ENCODE measurements around the gene KDM7A. TPM values are rescaled to one million over a fixed set of nuclear protein-coding genes. Genes with fewer than 3 reads are reported as not detected.

KDM7A gene
- total and polyA plus RNA-seq, 2 donors from 2014 or later: 2.2 to 14.2 TPM

DNA sequence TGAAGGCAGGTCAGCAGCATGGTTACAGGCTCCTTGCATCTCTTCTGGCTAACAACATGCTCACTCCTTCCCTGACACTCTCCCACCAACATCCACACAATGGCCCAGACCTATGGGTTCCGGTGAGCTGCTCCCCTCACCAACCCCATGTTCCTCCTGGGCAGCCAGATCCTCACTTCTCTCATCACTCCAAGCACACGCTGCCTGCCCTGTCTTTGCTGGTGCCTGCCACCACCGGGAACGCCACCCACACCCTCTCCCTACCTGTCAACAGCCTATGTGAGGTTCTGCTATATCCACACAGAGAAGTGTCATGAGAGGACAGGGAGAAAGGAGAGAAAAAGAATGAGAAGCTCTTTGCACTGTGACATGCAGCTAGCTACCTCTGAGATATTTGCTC lies 128.6 kb downstream of the KDM7A start:
- Histone ChIP-seq H3K9me3 (ENCODE audit: control insufficient read depth in 2 of 3, insufficient read depth in 1 of 3, low read length in 3 of 3) (no peaks in the 10 kb centered on the region), H3K36me3 (ENCODE audit: control insufficient read depth in 2 of 3, insufficient read depth in 3 of 3, low read length in 3 of 3) (peaks cover 0 to 5% (median 0%) of the 10 kb centered on the region in 3 donors), H3K27me3 (ENCODE audit: control insufficient read depth, insufficient read depth, low read length) (no peaks in the 10 kb centered on the region), H3K4me3 (ENCODE audit: low read length in 3 of 3) (no peak overlapping the region), H3K27ac (ENCODE audit: low read depth in 2 of 2, low read length in 2 of 2) (no peak overlapping the region), H3K9ac (ENCODE audit: low read length in 3 of 3) (no peak overlapping the region), H3K4me1 (ENCODE audit: control insufficient read depth in 2 of 3, insufficient read depth in 2 of 3, low read depth in 1 of 3, low read length in 3 of 3) (peaks cover 0 to 4% (median 2%) of the 10 kb centered on the region in 3 donors)
- intact Hi-C loops (cut with DNase I): no loop called here
- TF ChIP-seq, protein P1, sequence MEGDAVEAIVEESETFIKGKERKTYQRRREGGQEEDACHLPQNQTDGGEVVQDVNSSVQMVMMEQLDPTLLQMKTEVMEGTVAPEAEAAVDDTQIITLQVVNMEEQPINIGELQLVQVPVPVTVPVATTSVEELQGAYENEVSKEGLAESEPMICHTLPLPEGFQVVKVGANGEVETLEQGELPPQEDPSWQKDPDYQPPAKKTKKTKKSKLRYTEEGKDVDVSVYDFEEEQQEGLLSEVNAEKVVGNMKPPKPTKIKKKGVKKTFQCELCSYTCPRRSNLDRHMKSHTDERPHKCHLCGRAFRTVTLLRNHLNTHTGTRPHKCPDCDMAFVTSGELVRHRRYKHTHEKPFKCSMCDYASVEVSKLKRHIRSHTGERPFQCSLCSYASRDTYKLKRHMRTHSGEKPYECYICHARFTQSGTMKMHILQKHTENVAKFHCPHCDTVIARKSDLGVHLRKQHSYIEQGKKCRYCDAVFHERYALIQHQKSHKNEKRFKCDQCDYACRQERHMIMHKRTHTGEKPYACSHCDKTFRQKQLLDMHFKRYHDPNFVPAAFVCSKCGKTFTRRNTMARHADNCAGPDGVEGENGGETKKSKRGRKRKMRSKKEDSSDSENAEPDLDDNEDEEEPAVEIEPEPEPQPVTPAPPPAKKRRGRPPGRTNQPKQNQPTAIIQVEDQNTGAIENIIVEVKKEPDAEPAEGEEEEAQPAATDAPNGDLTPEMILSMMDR (IDR thresholded peaks at IDR 0.05; ENCODE audit: borderline replicate concordance, extremely low read depth, insufficient read depth): no peak
- FAIRE-seq (no peak), DNase-seq (no peak)

DNA sequence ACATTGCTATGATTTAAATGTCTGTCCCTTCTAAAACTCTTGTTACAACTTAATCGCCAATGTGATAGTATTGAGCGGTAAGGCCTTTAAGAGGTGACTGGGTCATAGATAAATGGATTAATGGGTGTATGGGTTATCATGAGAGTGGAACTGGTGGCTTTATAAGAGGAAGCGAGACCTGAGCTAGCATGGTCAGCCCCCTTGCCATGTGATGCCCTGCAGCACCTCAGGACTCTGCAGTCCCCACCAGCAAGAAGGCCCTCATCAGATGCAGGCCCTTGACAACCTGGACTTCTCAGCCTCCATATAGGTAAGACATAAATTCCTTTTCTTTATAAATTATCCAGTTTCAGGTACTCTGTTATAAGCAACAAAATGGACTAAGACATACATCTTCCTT lies 129.6 kb downstream of the KDM7A start:
- Histone ChIP-seq H3K4me3 (ENCODE audit: low read length in 3 of 3) (no peak overlapping the region), H3K27me3 (ENCODE audit: control insufficient read depth, insufficient read depth, low read length) (no peaks in the 10 kb centered on the region), H3K36me3 (ENCODE audit: control insufficient read depth in 2 of 3, insufficient read depth in 3 of 3, low read length in 3 of 3) (peaks cover 0 to 5% (median 0%) of the 10 kb centered on the region in 3 donors), H3K9me3 (ENCODE audit: control insufficient read depth in 2 of 3, insufficient read depth in 1 of 3, low read length in 3 of 3) (no peaks in the 10 kb centered on the region), H3K4me1 (ENCODE audit: control insufficient read depth in 2 of 3, insufficient read depth in 2 of 3, low read depth in 1 of 3, low read length in 3 of 3) (peaks cover 0 to 4% (median 2%) of the 10 kb centered on the region in 3 donors), H3K9ac (ENCODE audit: low read length in 3 of 3) (no peak overlapping the region), H3K27ac (ENCODE audit: low read depth in 2 of 2, low read length in 2 of 2) (no peak overlapping the region)
- TF ChIP-seq, protein P1 (IDR thresholded peaks at IDR 0.05; ENCODE audit: borderline replicate concordance, extremely low read depth, insufficient read depth): no peak
- intact Hi-C loops (cut with DNase I): no loop called here
- DNase-seq (no peak), FAIRE-seq (no peak)

DNA sequence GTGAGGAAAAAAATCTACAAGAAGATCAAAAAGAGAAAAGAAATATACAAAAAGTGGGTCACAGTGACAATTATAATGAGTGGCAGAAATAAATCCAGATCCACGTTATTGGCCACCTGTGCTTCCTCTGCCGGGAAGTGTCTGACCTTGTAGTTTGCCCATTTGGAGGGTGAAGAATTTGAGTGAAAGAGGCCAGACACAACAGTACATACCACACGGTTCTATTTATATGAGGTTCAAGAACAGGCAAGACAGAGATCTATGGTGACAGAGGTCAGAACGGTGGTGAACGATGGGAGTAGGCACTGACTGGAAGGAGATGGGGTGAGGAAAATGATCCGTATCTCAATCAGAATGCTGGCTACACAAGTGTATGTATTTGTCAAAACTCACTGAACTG lies 131.1 kb downstream of the KDM7A start:
- Histone ChIP-seq H3K27me3 (ENCODE audit: control insufficient read depth, insufficient read depth, low read length) (no peaks in the 10 kb centered on the region), H3K27ac (ENCODE audit: low read depth in 2 of 2, low read length in 2 of 2) (no peak overlapping the region), H3K9me3 (ENCODE audit: control insufficient read depth in 2 of 3, insufficient read depth in 1 of 3, low read length in 3 of 3) (no peaks in the 10 kb centered on the region), H3K9ac (ENCODE audit: low read length in 3 of 3) (no peak overlapping the region), H3K4me1 (ENCODE audit: control insufficient read depth in 2 of 3, insufficient read depth in 2 of 3, low read depth in 1 of 3, low read length in 3 of 3) (peaks cover 0 to 4% (median 2%) of the 10 kb centered on the region in 3 donors), H3K4me3 (ENCODE audit: low read length in 3 of 3) (no peak overlapping the region), H3K36me3 (ENCODE audit: control insufficient read depth in 2 of 3, insufficient read depth in 3 of 3, low read length in 3 of 3) (peaks cover 0 to 11% (median 10%) of the 10 kb centered on the region in 3 donors)
- intact Hi-C loops (cut with DNase I): no loop called here
- DNase-seq (no peak), FAIRE-seq (no peak)
- TF ChIP-seq, protein P1 (IDR thresholded peaks at IDR 0.05; ENCODE audit: borderline replicate concordance, extremely low read depth, insufficient read depth): no peak

DNA sequence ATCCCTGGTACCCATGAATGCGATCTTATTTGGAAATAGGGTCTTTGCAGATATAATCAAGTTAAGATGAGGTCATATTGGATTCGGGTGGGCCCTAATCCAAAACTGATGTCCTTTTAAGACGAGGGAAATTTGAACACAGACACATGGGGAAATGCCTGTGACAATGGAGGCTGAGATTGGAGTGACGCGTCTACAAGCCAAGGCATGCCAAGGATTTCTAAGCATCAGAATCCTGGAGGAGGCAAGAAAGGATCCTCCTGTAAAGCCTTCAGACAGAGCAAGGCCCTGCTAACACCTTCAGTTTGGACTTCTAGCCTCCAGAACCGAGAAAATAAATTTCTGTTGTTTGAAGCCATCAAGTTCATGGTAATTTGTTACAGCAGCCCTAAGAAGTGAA lies 132.5 kb downstream of the KDM7A start:
- Histone ChIP-seq H3K9ac (ENCODE audit: low read length in 3 of 3) (no peak overlapping the region), H3K4me1 (ENCODE audit: control insufficient read depth in 2 of 3, insufficient read depth in 2 of 3, low read depth in 1 of 3, low read length in 3 of 3) (peaks cover 0 to 4% (median 3%) of the 10 kb centered on the region in 3 donors), H3K9me3 (ENCODE audit: control insufficient read depth in 2 of 3, insufficient read depth in 1 of 3, low read length in 3 of 3) (no peaks in the 10 kb centered on the region), H3K27ac (ENCODE audit: low read depth in 2 of 2, low read length in 2 of 2) (no peak overlapping the region), H3K36me3 (ENCODE audit: control insufficient read depth in 2 of 3, insufficient read depth in 3 of 3, low read length in 3 of 3) (peaks cover 0 to 11% (median 10%) of the 10 kb centered on the region in 3 donors), H3K4me3 (ENCODE audit: low read length in 3 of 3) (no peak overlapping the region), H3K27me3 (ENCODE audit: control insufficient read depth, insufficient read depth, low read length) (no peaks in the 10 kb centered on the region)
- DNase-seq: no peak
- TF ChIP-seq, protein P1 (IDR thresholded peaks at IDR 0.05; ENCODE audit: borderline replicate concordance, extremely low read depth, insufficient read depth): no peak
- intact Hi-C loops (cut with DNase I): no loop called here
- no peak for FAIRE-seq

All from kidney (tissue), 14 donors.